K562 (cell line): Measurements from ENCODE around the gene VWA7. TPM values are rescaled to one million over a fixed set of nuclear protein-coding genes. Genes with fewer than 3 reads are reported as not detected.

Experiments used
- CREBBP ChIP-seq: IDR thresholded peaks from one replicate; pipeline ENCODE4 v1.6.1; 2012; ENCODE audit warnings: low read depth, mild to moderate bottlenecking, control low read depth, inconsistent platforms, low read length
- EGR1 ChIP-seq: fragments of 450-650 bp; conservative IDR thresholded peaks from 2 replicates; pipeline ENCODE4 v1.6.1; 2017; ENCODE audit warnings: mild to moderate bottlenecking
- FOXM1 ChIP-seq, 2 experiments: fragments of 450-650 bp in 1 of 2; sonication (generic) in 1 of 2; formaldehyde crosslinking in 1 of 2; IDR thresholded peaks; 2 replicates each; pipeline versions ENCODE4 v1.6.1 to v1.9.0; 2017 to 2022; ENCODE audit warnings: low read depth in 2 of 2, mild to moderate bottlenecking in 2 of 2, missing genetic modification reagents in 1 of 2, moderate library complexity in 1 of 2
- GTF2F1 ChIP-seq: IDR thresholded peaks from 2 replicates; pipeline ENCODE4 v1.6.1; 2011; ENCODE audit warnings: low read depth, low read length, improper control_type of control experiment
- HDAC1 ChIP-seq, 2 experiments: fragments of 450-650 bp; IDR thresholded peaks; 2 replicates each; pipeline ENCODE4 v1.6.1; 2016 to 2017; ENCODE audit warnings: inconsistent platforms in 1 of 2, mild to moderate bottlenecking in 1 of 2, moderate library complexity in 1 of 2
- KDM5B ChIP-seq: fragments of 200-600 bp; sonication (generic); IDR thresholded peaks from 2 replicates; pipeline ENCODE4 v1.6.1; 2012; ENCODE audit warnings: low read depth, mild to moderate bottlenecking, moderate library complexity, low read length, control low read depth, inconsistent platforms; ENCODE audit not compliant: insufficient replicate concordance
- NR4A1 ChIP-seq, 2 experiments: fragments of 250-450 bp in 1 of 2; fragments of 450-650 bp in 1 of 2; sonication (Bioruptor Pico) in 1 of 2; IDR thresholded peaks; 2 replicates each; pipeline versions ENCODE4 v1.4.0 to v1.6.1; 2016 to 2020; ENCODE audit warnings: mild to moderate bottlenecking in 2 of 2, missing compliant biosample characterization in 1 of 2, missing genetic modification characterization in 1 of 2, moderate library complexity in 1 of 2
- PHB2 ChIP-seq: fragments of 450-650 bp; IDR thresholded peaks from 2 replicates; pipeline ENCODE4 v1.6.1; 2017; ENCODE audit warnings: low read depth
- POLR2H ChIP-seq: IDR thresholded peaks from 2 replicates; pipeline ENCODE4 v1.6.1; 2016; ENCODE audit warnings: missing genetic modification characterization, low read depth, mild to moderate bottlenecking, control low read depth, missing compliant biosample characterization, moderate library complexity
- PTTG1 ChIP-seq: fragments of 450-650 bp; IDR thresholded peaks from 2 replicates; pipeline ENCODE4 v1.6.1; 2016; ENCODE audit warnings: low read depth, mild to moderate bottlenecking, missing genetic modification characterization, missing compliant biosample characterization
- SIN3B ChIP-seq: fragments of 450-650 bp; IDR thresholded peaks from 2 replicates; pipeline ENCODE4 v1.6.1; 2017; ENCODE audit warnings: low read depth, mild to moderate bottlenecking, moderate library complexity
- STAG1 ChIP-seq: sonication (generic); formaldehyde crosslinking; IDR thresholded peaks from 2 replicates; pipeline ENCODE4 v1.5.0; 2020; ENCODE audit warnings: missing genetic modification reagents, borderline replicate concordance
- TCF3 ChIP-seq: sonication (generic); formaldehyde crosslinking; IDR thresholded peaks from 2 replicates; pipeline ENCODE4 v1.4.0; 2020; ENCODE audit warnings: mild to moderate bottlenecking, missing genetic modification reagents
- XRCC5 ChIP-seq: fragments of 200-400 bp; formaldehyde crosslinking; IDR thresholded peaks from 2 replicates; pipeline ENCODE4 v1.6.1; 2017; ENCODE audit warnings: low read depth, mild to moderate bottlenecking, low read length
- ZBTB8A ChIP-seq: fragments of 450-650 bp; IDR thresholded peaks from 2 replicates; pipeline ENCODE4 v1.6.1; 2018; ENCODE audit warnings: mild to moderate bottlenecking, moderate library complexity; ENCODE audit not compliant: partially characterized antibody
- ZC3H11A ChIP-seq: IDR thresholded peaks from 2 replicates; pipeline ENCODE4 v1.6.1; 2012; ENCODE audit warnings: low read depth, low read length, improper control_type of control experiment
- ZNF165 ChIP-seq: fragments of 250-450 bp; sonication (Bioruptor Pico); IDR thresholded peaks from 2 replicates; pipeline ENCODE4 v1.4.0; 2020; ENCODE audit warnings: borderline replicate concordance
- ZNF41 ChIP-seq: fragments of 250-450 bp; sonication (Bioruptor Pico); conservative IDR thresholded peaks from 2 replicates; pipeline ENCODE4 v1.4.0; 2020; ENCODE audit warnings: mild to moderate bottlenecking
- ZNF707 ChIP-seq: fragments of 250-450 bp; sonication (Bioruptor Pico); conservative IDR thresholded peaks from 2 replicates; pipeline ENCODE4 v1.8.0; 2022; ENCODE audit warnings: inconsistent platforms, mild to moderate bottlenecking, moderate library complexity
- ZNF764 ChIP-seq: fragments of 250-450 bp; sonication (Bioruptor Pico); IDR thresholded peaks from 2 replicates; pipeline ENCODE4 v1.4.0; 2020; ENCODE audit warnings: low read depth, mild to moderate bottlenecking, moderate library complexity
- ZNF785 ChIP-seq: fragments of 250-450 bp; sonication (Bioruptor Pico); IDR thresholded peaks from 2 replicates; pipeline ENCODE4 v1.4.0; 2020; ENCODE audit warnings: mild to moderate bottlenecking
- polyA plus RNA-seq, 8 experiments: library from polyadenylated mRNA; depleted of rRNA in 4 of 8; stranded (reverse) in 5 of 8; unstranded in 3 of 8; fragments of >200 nt; fragmentation: Nextera tagmentation in 2 of 8; fragmentation: Illumina TruSeq in 1 of 8; extraction: Ambion mirVana in 2 of 8; extraction: Trizol in 1 of 8; gene quantifications; 2 replicates each; pipeline versions ENCODE4 v1.2.1 to v1.2.3, GENCODE V29; 2011 to 2014; ENCODE audit warnings: inconsistent platforms in 1 of 8, missing spikeins in 1 of 8
- total RNA-seq, 7 experiments: library from RNA; depleted of rRNA in 6 of 7; stranded (reverse); fragments of >200 nt in 6 of 7; fragmentation: Illumina TruSeq in 2 of 7; extraction: Trizol in 2 of 7; gene quantifications; 2 replicates each; pipeline versions ENCODE4 v1.2.1 to v1.2.3, GENCODE V29; 2011 to 2021; ENCODE audit warnings: low replicate concordance in 1 of 7
- TF ChIP-seq, protein P1 (sequence below): sonication (generic); formaldehyde crosslinking; IDR thresholded peaks from 2 replicates; pipeline ENCODE4 v1.8.1; 2023; ENCODE audit warnings: mild to moderate bottlenecking, missing genetic modification reagents
- TF ChIP-seq, protein P2 (sequence below): fragments of 450-650 bp; IDR thresholded peaks from 2 replicates; pipeline ENCODE4 v1.6.1; 2016; ENCODE audit warnings: low read depth, mild to moderate bottlenecking, moderate library complexity
- TF ChIP-seq, protein P3 (sequence below): fragments of 450-650 bp; formaldehyde crosslinking; IDR thresholded peaks from 2 replicates; pipeline ENCODE4 v1.4.0; 2020; ENCODE audit warnings: mild to moderate bottlenecking, mixed read lengths

Gene VWA7
- total and polyA plus RNA-seq, 9 of the 15 experiments (the other 6 are each of a cell fraction or from before 2014, with no cell fraction given): 0.18 to 2.9 (median 0.95) TPM

DNA sequence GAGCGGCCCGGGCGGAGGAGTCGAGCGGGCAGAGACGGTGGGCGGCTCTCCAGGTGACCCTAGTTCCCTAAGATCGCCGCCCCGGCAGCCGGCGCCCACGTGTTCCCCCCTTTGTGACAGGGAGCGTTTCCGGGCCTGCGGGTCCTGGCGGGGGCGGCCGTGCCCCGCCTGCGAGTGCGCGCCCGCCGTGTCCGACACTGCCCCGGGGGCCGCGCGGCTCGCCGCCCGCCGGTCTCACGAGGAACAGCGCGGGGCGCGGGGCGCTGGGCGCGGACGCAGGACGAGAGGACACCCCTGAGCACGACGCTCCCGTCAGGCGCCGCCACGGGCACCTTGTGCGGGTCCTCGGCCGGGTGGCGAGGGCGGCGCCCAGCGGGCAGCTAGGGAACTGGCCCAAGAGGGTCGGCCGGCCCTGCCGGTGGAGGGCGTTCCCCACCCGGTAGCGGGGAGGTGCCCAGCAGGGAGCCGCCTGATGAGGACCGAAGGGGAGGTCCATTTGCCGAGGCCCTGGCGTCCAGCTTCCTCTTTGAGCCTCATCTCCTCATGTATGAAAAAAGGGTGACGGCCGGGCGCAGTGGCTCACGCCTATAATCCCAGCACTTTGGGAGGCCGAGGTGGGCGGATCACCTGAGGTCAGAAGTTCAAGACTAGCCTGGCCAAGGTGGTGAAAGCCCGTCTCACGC is 18.6 kb upstream of the VWA7 start, which contains the start of gene VARS1 (continued):
- TF ChIP-seq, protein P1, sequence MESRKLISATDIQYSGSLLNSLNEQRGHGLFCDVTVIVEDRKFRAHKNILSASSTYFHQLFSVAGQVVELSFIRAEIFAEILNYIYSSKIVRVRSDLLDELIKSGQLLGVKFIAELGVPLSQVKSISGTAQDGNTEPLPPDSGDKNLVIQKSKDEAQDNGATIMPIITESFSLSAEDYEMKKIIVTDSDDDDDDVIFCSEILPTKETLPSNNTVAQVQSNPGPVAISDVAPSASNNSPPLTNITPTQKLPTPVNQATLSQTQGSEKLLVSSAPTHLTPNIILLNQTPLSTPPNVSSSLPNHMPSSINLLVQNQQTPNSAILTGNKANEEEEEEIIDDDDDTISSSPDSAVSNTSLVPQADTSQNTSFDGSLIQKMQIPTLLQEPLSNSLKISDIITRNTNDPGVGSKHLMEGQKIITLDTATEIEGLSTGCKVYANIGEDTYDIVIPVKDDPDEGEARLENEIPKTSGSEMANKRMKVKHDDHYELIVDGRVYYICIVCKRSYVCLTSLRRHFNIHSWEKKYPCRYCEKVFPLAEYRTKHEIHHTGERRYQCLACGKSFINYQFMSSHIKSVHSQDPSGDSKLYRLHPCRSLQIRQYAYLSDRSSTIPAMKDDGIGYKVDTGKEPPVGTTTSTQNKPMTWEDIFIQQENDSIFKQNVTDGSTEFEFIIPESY (CRISPR knock-in tag): 0 out of 2 replicates have a peak, but pooled peaks have one; percentile 18
- TF ChIP-seq FOXM1 (IDR thresholded peaks at IDR 0.05; ENCODE audit: low read depth) (no peak), FOXM1 (CRISPR knock-in tag; IDR thresholded peaks at IDR 0.05; ENCODE audit: low read depth) (peak; percentile 96), STAG1 (CRISPR knock-in tag) (no peak), ZBTB8A (no peak), HDAC1 (IDR thresholded peaks at IDR 0.05) (peak; percentile 98 to 100; a peak in 3 of 4 replicates), KDM5B (no peak), ZC3H11A (0 out of 2 replicates have a peak, but pooled peaks have one; percentile 72), ZNF165 (CRISPR knock-in tag) (no peak), POLR2H (tag) (no peak), TCF3 (peak; percentile 69), CREBBP (no peak), NR4A1 (CRISPR knock-in tag; IDR thresholded peaks at IDR 0.05) (no peak), NR4A1 (tag; IDR thresholded peaks at IDR 0.05) (peak; percentile 93), ZNF764 (CRISPR knock-in tag) (no peak), XRCC5 (peak; percentile 63; the same call in 1 of the 2 replicates), ZNF707 (CRISPR knock-in tag) (no peak), SIN3B (peak; percentile 96), EGR1 (peak; percentile 93), GTF2F1 (peak; percentile 87; the same call in 1 of the 2 replicates), PTTG1 (tag) (no peak), ZNF785 (CRISPR knock-in tag) (no peak), ZNF41 (CRISPR knock-in tag) (peak; percentile 87), PHB2 (0 out of 2 replicates have a peak, but pooled peaks have one; percentile 47)
- TF ChIP-seq, protein P2, sequence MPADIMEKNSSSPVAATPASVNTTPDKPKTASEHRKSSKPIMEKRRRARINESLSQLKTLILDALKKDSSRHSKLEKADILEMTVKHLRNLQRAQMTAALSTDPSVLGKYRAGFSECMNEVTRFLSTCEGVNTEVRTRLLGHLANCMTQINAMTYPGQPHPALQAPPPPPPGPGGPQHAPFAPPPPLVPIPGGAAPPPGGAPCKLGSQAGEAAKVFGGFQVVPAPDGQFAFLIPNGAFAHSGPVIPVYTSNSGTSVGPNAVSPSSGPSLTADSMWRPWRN: peak; percentile 54; the same call in 1 of the 2 replicates
- TF ChIP-seq, protein P3, sequence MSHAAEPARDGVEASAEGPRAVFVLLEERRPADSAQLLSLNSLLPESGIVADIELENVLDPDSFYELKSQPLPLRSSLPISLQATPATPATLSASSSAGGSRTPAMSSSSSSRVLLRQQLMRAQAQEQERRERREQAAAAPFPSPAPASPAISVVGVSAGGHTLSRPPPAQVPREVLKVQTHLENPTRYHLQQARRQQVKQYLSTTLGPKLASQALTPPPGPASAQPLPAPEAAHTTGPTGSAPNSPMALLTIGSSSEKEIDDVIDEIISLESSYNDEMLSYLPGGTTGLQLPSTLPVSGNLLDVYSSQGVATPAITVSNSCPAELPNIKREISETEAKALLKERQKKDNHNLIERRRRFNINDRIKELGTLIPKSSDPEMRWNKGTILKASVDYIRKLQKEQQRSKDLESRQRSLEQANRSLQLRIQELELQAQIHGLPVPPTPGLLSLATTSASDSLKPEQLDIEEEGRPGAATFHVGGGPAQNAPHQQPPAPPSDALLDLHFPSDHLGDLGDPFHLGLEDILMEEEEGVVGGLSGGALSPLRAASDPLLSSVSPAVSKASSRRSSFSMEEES (CRISPR knock-in tag): no peak
